Measurements from ENCODE around the gene SORCS2. TPM values are rescaled to one million over a fixed set of nuclear protein-coding genes. Genes with fewer than 3 reads are reported as not detected.

The SORCS2 gene
- total RNA-seq, 1 donor from 2014 or later: 6.9 TPM

GRCh38 chr4:7772711-7773385 is 580.5 kb downstream of the SORCS2 start:
- intact Hi-C loops (cut with DNase I): no loop called here

DNA sequence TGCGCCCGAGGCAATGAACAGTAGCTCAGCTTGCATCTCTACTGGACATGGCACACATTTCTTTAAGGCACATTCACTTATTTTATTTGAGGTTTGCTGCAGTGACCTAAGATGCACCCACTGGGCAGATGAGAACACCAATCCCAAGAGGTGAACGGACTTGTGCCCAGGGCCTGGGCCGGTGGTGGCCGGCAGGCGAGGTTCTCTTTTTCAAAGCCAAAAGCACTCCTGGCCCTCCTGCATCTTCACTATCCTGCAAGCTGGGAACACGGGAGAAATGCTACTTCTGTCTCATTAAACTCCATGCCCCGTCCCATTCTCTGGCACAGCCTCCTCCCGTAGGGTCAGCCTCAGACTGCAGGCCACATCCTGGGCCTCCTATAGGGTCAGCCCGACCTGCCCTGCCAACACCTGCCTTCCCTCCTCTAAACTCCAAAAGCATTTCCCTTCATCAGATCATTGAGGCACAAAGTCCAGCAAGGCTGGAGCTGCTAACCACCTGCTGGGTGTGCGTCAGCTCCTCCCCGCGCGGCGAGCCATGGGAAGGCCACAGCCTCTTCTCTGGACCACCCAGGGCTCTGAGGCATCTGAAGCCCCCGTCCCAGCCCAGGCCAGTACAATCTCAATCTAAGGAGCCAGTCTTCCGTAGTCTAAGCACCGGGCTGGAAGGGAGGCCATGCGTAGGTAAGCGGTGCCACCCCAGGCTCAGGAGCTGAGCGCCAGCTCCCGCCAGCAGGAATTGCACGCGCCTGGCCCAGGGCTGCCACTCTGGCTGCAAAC is 581.3 kb downstream of the SORCS2 start:
- intact Hi-C loops (cut with DNase I): no loop called here
- no peak for DNase-seq (ENCODE audit: low spot score)

More at GRCh38 chr4:7772711-7773385, 580.5 kb downstream of the SORCS2 start:
- DNase-seq (ENCODE audit: low spot score): no peak

- intact Hi-C loops (cut with DNase I): no loop called here
- DNase-seq (ENCODE audit: low spot score): peak; percentile 61
These were observed 582.3 kb downstream of the SORCS2 start for GRCh38 chr4:7774301-7775294.

DNA sequence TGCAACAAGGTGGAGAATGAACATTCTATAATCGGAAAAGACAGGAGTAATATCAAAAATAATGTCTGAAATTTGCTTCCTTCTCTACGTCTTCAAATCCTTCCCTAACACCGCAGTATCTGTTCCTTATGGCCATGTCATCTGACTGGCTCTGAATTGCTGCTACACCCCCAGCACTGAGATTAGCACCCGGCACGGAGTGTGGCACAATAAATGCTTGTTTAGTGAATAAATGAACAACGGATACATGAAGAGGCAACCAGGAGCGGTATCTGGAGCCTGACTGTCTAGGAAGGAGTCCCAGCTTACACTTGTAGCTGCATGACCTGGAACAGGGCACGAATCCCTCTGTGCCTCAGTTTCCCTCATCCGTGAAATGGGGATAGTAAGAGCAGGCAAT is 583.1 kb downstream of the SORCS2 start:
- intact Hi-C loops (cut with DNase I): no loop called here
- DNase-seq (ENCODE audit: low spot score): no peak

DNA sequence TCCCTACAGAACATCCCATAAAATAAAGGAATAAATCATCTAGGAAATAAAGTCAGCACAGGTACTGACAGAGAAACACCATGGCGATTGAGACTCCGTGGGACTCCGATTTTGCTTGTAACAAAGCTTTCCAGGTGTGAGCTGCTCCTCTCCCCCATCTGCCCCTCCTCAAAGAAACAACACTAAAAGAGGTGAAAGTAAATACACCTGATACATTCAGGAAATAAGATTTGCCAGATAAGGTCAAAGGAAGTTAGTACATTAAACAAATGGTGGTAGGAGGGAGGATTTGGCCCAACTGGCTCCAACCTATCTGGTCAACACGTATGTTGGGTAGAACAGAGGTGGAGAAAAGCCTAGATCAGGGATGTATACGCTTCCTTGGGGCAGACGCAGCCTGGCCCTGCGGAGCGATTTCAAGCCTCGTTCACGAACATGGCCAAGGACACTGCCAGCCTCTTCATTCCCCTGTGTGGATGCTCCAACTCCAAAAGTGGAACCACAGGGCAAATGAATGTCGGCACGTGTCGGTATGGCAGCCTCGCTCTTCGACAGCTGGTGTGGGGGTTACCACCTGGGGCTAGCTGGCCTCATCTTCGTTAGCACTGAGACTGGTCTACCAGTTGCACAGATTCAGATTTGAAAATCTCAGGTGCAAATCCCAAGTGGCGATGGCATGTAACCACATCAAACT is 584.8 kb downstream of the SORCS2 start:
- intact Hi-C loops (cut with DNase I): no loop called here
- DNase-seq (ENCODE audit: low spot score): peak; percentile 39

DNA sequence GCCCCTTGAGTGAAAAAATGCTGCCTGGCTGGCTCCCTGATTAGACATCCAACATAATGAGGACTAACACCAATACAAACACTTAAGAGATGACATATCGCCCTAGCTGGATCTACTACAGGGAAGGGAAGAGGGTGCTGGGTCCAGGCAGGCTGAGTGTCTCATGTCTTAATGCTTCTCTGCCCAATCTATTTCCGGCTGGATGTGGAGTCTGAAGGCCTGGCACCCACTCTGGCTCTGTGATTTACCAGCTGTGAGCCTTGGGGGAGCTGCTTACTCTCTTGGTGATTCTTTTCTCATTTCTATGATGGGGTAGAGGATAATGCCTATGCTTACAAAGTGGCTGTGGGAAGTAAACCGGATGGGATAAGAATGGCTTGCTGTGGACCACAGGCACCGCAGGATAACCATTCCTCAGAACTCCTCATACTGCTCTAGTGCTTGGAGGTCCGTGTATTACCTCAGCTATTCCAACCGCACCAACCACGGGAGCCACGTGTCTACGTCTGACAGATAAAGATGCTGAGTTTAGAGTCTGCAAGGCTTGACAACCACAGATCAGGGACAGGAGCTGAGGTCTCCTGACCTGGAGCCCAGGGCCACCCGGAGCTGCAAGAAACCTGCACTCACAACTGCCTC is 585.7 kb downstream of the SORCS2 start:
- intact Hi-C loops (cut with DNase I): no loop called here
- DNase-seq (ENCODE audit: low spot score): peak; percentile 24

DNA sequence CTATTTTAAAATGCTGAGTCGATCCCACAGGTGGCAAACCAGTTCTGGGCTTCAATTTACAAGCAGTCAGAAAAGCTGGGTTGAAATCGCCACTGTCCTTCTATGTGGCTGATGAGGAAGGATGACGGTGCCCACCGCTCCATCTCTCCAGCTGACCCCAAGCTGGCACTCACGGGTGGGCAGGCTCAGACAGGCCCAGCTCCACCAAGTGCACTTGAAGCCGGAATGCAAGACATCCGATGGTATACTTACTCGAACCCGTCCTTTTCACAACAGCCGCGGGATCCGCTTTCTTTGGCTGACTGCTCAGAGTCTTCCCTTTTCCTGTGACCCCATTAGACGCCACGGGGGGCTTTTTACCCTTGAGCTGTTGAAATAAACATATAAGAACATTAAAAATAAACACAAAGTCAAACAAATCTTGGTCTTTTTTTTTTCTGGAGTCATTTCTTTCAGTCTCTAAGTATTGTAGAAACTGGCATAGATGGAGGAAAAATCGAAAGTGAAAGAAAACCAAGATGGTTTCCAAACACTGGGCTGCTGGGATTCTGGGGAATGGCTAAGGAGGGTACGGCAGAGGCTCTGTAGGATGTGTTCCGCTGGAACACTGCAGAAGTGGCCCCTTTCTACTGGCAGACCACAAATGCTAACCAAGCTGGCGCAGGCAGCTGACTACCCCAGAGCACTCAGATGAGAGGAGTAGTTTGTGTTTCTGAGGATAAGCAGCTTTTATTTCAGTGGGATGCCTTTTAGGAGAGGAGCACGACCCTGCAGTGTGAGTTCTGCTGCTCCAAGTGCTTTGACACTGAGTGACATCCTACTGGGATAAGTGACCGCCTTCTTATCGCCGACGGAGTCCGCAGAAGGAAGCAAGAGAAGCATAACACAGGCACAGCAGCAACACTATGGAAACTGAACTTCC is 586.4 kb downstream of the SORCS2 start:
- intact Hi-C loops (cut with DNase I): no loop called here
- peak; percentile 53 for DNase-seq (ENCODE audit: low spot score)

GRCh38 chr4:7779432-7779768 is 587.1 kb downstream of the SORCS2 start:
- peak; percentile 59 for DNase-seq (ENCODE audit: low spot score)
- intact Hi-C loops (cut with DNase I): no loop called here

- DNase-seq (ENCODE audit: low spot score): no peak
- intact Hi-C loops (cut with DNase I): no loop called here
These were observed 588.5 kb downstream of the SORCS2 start for GRCh38 chr4:7780751-7781348.

- DNase-seq (ENCODE audit: low spot score): peak; percentile 78
- intact Hi-C loops (cut with DNase I): no loop called here
These were observed 589.0 kb downstream of the SORCS2 start for GRCh38 chr4:7781366-7781765.

- peak; percentile 73 for DNase-seq (ENCODE audit: low spot score)
- intact Hi-C loops (cut with DNase I): no loop called here
These were observed 589.7 kb downstream of the SORCS2 start for GRCh38 chr4:7781993-7782392.

- intact Hi-C loops (cut with DNase I): no loop called here
These were observed 590.4 kb downstream of the SORCS2 start for GRCh38 chr4:7782783-7783182.

DNA sequence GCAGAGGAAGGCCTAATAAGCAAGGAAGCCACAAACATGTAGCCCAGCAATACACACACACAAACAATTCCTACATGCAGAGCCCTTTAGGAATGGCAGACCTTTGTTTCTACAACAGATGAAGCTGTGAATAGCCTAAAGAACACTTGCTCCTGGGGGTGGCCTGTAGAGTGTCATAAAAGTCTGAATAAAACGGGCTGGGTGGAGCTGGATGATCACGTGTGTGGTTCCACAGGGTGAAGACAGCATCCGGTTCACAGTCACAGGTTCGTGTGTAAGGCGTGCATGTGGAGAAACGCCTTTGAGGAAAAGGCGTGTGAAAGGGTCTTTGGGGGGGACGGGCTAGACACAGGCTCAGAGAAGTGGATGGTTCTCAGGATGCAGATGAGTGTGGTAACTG is 591.2 kb downstream of the SORCS2 start:
- peak; percentile 22 for DNase-seq (ENCODE audit: low spot score)
- intact Hi-C loops (cut with DNase I): no loop called here

More at GRCh38 chr4:7782783-7783182, 590.4 kb downstream of the SORCS2 start:
- DNase-seq (ENCODE audit: low spot score): no peak

GRCh38 chr4:7784131-7784870 is 592.0 kb downstream of the SORCS2 start:
- peak; percentile 36 for DNase-seq (ENCODE audit: low spot score)
- intact Hi-C loops (cut with DNase I): no loop called here

- DNase-seq (ENCODE audit: low spot score): peak; percentile 67
These were observed 592.7 kb downstream of the SORCS2 start for GRCh38 chr4:7785017-7785416.

DNA sequence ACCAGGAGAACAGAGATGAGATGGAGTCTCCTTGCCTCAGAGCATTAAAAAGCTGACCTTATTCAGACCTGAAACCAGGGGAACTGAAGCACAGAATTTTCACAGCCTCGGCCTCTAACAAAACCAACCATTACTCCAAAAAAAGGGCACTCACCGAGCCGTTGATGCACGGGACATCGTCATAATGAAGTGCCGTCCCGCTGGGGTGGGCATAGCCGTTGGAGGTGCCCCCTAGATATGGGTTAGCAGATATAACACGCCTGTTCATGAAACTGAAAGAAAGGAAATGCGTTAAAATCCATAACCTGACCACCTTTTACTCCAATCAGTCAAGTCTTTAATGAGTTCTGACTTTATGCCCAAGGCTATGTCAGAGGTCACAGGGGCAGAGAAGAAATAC is 593.7 kb downstream of the SORCS2 start:
- intact Hi-C loops (cut with DNase I): no loop called here
- peak; percentile 29 for DNase-seq (ENCODE audit: low spot score)

More at GRCh38 chr4:7785017-7785416, 592.7 kb downstream of the SORCS2 start:
- intact Hi-C loops (cut with DNase I): no loop called here

DNA sequence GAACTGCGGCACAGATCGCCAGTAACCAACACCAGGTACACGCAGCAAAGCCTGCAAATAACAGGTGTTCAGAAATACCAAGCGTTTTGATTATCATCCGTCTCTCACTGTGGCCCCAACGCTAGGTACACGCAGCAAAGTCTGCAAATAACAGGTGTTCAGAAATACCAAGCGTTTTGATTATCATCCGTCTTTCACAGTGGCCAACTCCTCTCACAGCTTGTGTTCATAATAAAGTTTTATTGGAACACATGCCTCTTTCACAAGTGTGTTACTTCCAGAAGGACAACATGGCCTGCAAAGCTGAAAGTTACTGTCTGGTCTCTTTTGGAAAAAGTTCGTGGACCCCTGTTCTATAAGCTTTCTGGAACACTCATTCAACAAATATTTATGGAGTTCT is 594.2 kb downstream of the SORCS2 start:
- intact Hi-C loops (cut with DNase I): no loop called here
- peak; percentile 9 for DNase-seq (ENCODE audit: low spot score)

All from cardiac septum (tissue), 1 donor.